GM18907 (cell line): Measurements from ENCODE around the gene HOXB7.

Experiments
- ATAC-seq: cut with Tn5 transposase; IDR thresholded peaks from one replicate; pipeline ENCODE4 v1.9.1; 2021; ENCODE audit warnings: mild to moderate bottlenecking, moderate library complexity; ENCODE audit not compliant: unreplicated experiment

The HOXB7 gene

DNA sequence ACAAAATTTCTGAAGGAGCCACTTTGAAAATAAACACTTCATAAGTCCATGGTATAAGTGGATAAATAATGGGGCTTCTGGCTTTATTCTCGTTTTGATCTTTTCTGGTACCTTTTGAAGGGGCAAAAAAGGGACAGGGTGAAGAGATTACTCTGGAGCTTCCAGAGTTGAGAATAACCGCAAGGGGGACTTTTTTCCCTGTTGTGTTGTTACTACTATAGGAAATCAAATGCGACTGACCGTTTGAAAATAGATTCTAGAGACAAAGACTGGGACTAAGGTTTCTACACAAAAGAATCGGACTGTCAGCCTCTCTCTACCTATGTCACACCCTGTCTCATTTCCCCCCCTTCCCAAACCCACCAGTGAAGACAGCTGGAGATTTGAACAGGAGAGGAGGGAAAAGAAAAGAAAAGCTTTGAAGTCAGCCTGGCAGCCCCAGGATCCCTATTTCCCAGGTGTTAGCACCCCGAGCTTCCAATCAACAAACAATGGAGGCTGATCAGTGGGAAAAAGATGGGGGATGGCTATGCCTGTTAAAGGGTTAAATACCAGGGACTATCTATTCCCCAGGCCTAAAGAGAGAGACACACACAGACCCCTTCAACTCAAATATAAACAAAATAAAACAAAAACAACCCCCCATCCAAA is 41.0 kb downstream of the HOXB7 start:
- no peak for ATAC-seq

- ATAC-seq: no peak
Measured at GRCh38 chr17:48569240-48569582, 41.6 kb downstream of the HOXB7 start.

DNA sequence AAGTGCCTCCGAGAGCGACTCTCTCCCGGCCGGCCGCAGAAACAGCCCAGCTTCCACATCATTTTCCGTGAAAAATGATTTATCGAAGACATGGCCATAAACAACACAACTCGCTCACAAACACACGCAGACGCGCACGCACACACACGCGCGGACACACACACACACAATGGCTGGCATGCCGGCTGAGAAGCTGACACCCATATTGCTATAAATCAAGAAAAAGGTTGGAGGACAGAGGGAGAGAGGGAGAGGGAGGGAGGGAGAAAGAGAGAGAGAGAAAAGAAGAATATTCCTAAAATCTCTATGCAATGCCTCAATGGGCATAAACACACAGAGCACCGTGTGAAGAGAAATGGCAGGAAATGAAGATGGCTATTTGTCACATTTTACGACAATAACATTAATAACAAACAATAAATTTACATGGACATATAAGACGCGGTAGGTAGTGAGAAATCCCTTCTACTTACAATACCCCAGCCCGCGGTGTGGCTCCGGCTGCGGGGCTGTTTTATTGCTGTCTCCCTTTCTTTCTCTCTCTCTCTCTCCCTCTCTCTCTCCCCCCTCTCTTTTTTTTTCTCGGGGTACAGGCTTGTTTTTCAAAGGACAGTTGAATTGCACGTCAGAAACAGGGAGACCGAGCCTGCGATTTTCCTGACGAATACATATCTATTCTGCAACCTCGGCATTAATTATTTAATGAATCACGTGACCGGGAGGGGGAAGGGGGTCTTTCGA is 42.1 kb downstream of the HOXB7 start:
- ATAC-seq: no peak

DNA sequence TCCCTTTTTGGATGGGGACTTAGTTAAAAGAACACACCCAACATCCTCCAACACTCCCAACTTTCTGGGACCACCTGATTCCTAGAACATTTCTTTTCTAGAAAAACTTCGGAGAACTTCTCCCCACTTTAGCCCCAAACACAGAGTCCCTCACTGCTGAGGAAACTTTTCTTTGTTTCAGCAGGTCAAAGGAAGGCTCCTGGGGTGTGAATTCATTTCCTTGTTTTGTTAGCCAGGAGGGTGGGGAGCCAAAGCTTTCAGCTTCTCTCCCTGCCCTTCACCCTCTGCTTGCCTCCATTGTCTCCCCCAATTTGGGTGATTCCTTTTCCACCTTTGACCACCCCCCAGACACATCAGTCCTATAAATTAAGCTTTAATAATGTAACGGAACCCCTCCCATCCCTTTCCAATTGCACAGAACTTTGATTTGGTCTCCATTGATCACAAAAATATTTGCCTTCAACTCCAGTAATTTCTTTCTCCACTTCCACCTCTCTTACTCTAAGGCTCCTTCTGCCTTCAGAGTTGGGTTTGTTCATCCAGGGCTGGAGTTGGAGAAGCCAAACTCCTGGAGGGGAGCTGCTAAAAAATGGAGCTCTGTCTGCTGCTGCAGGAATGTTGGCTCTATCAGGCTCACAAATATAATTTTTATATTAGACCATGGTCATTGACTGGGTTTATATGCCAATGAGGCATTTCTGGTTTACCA is 43.0 kb downstream of the HOXB7 start:
- ATAC-seq: no peak

DNA sequence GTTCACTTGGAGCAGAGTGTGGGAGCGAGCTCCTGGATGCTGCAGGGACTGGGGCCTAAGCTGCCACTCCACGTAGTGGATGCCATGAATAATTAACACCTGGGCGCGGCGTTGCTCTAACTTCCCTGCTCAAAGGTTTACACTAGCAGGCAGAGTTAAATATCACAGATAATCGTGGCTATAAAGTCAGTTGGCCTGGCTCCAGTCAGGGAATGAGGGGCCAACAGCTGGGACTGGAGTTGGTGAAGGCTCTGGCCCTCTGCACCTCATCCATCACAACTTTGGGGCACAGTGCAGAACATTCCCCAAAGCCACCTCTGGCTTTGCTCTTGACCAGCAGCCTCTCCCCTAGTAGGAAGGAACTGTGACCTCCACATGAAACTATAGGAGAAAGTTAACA is 43.6 kb downstream of the HOXB7 start:
- no peak for ATAC-seq

- ATAC-seq: no peak
Measured at GRCh38 chr17:48566717-48567116, 44.1 kb downstream of the HOXB7 start.

- ATAC-seq: no peak
Measured at GRCh38 chr17:48565925-48566710, 44.7 kb downstream of the HOXB7 start.

- no peak for ATAC-seq
Measured at GRCh38 chr17:48565022-48565554, 45.7 kb downstream of the HOXB7 start.

- ATAC-seq: no peak
Measured at GRCh38 chr17:48564188-48565021, 46.4 kb downstream of the HOXB7 start.

DNA sequence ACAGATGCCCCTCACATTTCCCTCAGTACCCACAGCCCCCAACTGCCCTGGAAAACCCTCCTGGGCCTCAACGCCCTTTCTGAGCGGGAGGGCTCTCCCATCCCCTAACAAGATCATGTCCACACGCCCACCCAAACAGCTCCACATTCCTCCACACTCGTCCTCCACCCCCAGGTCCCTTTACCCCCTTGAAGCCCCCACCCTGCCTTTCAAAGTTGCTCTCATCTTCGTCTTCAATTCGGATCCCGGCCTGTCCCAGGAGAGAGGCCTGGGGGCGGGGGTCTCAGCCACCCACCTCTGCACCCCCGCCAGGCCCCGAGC is 47.0 kb downstream of the HOXB7 start:
- no peak for ATAC-seq

- ATAC-seq: no peak
Measured at GRCh38 chr17:48563385-48563838, 47.4 kb downstream of the HOXB7 start.

DNA sequence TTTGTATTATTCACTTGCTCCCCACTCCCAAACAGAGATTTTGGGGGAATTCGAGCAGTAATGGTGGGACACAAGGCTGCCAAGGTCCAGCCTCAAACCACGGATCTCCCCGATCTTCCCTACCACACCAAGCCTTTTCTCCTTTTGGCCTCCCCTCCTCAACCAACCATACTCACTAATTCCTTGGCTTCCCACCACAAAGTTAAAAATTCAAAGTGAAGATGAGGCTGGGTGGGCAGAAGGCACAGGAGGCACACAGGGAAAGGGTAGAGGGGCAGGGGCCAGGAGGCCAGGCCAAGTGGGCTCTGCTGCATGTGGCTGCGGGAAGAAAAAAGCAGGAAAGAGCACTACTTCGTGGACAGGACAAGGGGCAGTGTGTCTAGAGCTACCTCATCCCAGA is 47.9 kb downstream of the HOXB7 start:
- ATAC-seq: no peak

GRCh38 chr17:48561884-48562810 is 48.7 kb downstream of the HOXB7 start:
- ATAC-seq: peak; percentile 79

DNA sequence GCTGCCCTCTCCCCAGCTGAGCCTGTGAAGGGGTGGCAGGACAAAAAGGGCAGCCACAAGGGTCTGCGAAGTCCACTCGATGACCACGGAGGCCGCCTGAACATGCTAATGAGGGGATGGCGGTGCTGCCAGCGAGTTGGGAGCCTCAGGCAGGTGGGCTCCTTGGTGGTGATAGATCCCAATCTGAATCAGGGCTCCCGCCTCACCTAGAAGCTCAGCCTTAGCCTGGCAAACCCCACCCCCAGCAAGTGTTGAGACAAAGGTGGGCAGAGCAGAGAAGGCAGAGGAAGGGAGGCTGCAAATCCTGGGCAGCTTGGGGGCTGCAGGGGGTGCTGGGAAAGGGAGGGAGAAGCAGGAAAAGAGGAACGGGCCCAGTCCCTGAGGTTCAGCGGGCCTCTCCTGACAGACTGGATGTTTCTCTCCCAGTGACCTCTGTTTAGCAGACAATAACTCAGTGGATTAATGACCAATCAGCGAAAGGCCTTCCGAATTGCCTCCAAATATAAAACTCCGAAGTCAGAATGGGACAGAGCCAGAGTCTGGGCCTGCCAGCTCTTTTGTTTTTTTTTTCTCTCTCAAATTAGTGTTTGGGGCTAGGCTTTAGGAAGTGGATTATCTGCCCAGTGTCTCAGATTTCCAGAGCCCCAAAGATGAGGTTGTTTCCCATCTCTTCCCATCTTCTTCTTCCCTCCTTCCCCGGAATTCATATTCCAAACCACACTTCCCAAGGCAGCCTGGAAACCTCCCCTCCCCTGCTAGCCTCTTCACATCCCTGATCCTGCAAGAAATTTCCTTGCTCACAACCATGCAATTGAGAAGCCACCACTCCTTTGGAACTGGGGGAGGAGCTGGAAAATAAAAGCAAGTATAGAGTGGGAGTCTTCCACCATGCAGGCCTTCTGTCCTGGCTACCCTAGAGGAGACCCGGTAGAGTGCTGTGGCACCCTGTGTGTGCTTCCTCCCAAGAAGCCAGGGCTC is 50.7 kb downstream of the HOXB7 start:
- ATAC-seq: no peak

GRCh38 chr17:48559122-48559839 is 51.5 kb downstream of the HOXB7 start:
- no peak for ATAC-seq

DNA sequence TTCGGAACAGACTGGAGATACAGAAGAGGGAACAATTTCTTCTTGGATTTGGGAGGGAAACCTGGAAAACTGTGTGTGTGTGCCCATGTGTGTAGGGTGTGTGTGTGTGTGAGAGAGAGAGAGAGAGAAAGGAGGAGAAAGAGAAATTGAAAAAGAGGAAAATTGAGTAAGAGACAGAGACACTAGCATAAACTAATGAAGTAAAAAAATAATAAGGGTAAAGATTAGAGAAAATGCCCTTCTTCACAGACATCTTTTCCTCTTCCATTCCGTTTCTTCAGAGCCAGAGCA is 52.0 kb downstream of the HOXB7 start:
- ATAC-seq: no peak

GRCh38 chr17:48558057-48558830 is 52.6 kb downstream of the HOXB7 start:
- no peak for ATAC-seq
